DND-41 (cell line): ENCODE results near the gene DCUN1D3.

Source experiments
- EZH2 ChIP-seq: IDR thresholded peaks from 3 replicates; pipeline ENCODE4 v1.6.1; 2012; ENCODE audit warnings: borderline replicate concordance, low read depth, mild to moderate bottlenecking, moderate library complexity, low read length, inconsistent platforms; ENCODE audit not compliant: severe bottlenecking
- TF ChIP-seq, protein P1 (sequence below): IDR thresholded peaks from 2 replicates; pipeline ENCODE4 v1.5.1; 2012; ENCODE audit warnings: borderline replicate concordance, low read length, moderate library complexity, mild to moderate bottlenecking; ENCODE audit not compliant: poor library complexity, severe bottlenecking; ENCODE audit errors: extremely low read depth

DNA sequence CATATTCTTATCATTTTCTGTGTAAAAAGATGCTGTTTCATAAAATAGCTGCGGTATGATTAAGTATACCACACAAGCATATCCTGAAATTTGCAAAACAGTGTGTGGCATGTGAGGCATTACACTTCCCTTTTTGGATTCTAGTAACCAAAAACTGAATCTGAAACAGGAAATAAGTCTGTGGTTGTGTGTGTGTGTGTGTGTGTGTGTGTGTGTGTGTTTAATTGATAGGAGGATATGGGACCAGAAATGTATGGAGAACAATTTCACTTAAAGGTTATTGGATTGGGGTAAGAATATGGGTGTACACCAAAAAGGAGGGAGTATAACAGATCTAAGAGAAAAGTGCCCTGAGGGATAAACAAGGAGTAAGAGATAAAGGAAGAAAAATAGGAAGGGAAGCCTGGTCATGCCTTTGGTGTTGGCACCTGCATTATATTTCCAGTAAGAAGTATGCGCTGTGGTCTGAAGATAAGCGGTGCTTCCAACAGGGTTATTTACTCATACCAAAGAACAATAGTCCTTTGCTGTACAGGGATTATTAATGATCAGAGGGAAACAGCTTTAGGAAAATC lies 4.4 kb upstream of the DCUN1D3 start:
- TF ChIP-seq, protein P1, sequence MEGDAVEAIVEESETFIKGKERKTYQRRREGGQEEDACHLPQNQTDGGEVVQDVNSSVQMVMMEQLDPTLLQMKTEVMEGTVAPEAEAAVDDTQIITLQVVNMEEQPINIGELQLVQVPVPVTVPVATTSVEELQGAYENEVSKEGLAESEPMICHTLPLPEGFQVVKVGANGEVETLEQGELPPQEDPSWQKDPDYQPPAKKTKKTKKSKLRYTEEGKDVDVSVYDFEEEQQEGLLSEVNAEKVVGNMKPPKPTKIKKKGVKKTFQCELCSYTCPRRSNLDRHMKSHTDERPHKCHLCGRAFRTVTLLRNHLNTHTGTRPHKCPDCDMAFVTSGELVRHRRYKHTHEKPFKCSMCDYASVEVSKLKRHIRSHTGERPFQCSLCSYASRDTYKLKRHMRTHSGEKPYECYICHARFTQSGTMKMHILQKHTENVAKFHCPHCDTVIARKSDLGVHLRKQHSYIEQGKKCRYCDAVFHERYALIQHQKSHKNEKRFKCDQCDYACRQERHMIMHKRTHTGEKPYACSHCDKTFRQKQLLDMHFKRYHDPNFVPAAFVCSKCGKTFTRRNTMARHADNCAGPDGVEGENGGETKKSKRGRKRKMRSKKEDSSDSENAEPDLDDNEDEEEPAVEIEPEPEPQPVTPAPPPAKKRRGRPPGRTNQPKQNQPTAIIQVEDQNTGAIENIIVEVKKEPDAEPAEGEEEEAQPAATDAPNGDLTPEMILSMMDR, result no peak
- TF ChIP-seq EZH2, result no peak
